Measurements from ENCODE around the gene MTA1.

The MTA1 gene

DNA sequence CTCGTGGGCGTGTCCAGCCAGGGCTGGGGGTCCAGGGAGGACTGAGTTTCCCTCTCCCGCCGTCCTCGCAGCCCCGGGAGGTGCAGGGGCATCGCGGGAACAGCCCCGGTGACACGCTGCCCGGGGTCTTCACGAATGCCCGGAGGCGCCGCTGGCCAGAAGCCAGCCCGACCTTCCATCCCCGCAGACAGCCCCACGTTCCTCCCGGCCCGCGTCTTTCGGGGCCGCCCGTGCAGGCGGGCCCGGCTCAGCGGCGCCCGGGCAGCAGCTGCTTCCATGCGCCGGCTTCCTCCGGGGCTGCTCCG, 70.6 kb downstream of the MTA1 start:
- FAIRE-seq: no peak

DNA sequence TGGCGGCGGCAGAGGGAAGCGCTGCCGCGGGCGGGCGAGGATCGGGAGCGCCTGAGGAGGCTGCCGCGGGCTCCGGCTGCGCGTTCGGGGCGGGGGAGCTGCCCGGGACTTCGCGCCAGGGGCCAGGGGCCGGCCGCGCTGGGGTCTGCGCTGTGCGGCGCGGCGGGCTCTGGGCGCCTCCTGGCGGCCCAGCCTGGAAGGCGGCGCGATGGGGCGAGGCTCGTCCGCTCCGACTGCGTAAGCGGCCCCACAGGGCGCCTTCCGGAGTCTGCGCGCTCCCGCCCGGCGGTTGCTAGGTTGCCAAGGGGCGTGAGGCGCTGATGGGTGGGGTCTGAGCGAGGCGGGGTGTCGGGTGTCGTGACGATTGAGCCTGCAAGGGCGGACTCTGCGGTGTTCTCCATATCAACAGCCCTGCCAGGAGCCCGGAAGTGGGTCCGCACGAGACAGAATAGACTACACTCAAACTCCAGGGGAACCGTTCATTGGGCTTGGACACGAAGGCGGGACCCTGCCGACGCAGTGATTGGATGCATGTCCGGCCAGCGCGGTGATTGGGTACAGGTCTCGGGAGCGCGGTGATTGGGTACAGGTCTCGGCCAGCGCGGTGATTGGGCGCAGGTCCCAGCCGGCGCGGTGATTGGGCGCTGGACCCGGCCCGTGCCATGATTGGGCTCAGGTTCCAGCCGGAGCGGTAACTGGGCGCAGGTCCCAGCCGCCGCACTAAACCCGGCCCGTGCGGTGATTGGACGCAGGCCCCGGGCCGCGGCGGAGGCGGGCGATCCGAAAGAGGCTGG, 71.1 kb downstream of the MTA1 start, which contains the start of gene TEDC1:
Gene TEDC1, plus strand, starts transcription at position 675 of the 794 bp plus-strand sequence. CDS start 130 bp downstream, outside the sequence.
- FAIRE-seq: peak; percentile 98

DNA sequence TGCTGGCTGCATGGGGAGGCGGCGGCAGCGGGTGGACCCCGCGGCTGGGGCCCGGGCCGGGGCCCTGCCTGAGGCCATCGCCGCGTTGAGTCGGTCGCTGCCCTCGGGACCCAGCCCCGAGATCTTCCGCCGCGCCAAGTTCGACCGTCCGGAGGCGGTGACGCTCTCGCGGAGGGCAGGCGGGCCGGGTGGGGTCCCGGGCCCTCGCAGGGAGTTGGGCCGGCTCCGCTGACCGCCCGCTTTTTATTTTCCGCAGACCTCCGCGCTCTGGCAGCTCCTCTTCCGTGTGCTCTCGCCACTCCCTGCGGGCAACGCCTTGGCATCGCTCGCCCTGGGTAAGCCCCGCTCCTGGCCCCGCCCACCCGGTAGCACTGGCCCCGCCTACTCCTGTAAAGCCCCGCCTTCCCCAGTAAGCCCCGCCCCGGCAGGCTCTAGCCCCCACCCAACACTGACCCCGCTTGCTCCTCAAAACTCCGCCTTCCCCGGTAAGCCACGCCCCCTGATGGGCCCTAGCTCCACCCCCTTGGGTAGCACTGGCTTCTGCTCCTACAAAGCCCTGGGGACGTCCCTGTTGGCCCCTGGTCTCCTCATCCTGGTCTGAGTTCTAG, 71.8 kb downstream of the MTA1 start:
- FAIRE-seq: no peak

DNA sequence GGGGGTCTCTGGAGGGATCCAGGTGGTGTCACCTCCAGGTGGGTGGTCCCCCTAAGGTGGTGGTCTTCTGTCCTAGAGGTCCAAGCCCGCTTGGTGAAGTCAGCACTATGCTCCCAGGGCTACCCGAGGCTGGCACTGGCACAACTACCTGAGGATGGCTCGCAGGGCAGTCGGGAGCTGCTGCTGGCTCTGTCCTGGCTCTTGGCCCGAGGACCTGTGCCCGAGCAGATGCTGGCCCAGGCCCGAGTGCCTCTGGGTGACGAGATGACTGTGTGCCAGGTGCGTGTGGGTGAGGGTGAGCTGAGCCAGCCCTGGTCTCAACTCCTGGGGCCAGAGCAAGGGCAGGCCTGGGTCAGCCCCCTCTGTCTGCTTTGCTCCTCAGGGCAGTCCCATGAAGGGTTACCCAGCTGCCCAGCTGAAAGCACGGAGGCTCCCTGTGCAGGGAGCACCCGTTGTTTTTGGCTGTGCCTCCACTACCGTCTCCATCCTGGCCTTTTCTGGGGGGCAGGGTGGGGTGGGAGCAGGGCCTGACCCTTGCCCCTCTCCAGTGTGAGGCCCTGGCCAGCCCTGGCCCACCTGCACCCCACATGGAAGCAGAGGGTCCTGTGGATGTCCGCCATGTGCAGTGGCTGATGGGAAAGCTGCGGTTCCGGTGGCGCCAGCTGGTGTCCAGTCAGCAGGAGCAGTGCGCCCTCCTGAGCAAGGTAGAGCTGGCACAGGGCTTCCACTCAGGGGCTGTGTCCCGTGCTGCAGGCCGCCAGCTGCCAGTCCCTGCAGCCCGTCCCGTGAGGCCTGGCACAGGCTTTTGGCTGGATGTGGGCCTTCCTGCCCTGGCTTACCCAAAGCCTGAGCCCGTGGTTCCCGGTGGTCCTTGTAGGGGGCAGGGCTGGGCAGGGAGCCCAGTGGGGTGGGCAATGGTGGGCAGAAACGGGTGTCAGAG, 72.7 kb downstream of the MTA1 start:
- FAIRE-seq: no peak

DNA sequence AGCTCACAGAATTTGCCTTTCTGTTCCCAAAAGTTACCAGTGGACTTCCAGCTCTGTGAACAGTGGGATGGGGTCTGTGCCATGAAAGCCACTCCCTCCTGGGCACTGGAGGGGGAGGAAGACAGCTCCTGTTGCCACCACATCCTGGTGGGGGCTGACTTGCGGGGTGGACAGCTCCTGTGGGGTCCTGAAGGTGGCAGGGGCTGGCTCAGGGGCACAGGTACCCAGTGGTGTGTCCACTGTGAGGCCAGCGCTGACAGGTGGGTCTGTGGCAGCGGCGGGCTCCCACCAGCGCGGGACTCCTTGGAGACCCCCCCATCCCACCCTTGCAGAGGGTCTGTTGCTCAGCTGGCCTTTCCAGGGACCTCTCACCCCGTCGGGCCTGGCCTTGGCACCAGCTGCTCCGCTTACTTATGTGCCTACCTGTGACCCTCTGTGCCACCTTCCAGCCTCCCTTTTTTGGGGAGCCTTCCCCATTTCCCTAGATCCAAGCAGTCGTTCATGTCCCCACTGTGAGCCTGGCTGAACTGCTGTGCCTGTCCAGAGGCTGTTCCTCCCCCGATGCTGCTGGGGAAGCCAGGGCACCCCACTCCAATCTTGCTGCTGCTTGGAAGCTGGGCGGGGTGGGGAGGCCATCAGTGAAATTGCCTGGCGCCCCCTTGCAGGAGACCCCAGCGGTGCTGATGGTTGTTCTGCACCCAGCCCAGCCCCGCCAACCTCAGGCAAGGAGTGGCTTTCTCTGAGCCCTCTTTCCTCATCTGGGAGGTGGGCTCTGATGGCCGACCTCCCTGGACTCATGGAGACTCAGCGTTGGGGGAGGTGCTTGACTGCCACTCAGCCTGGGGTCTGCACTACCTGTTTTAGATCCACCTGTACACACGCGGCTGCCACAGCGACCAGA, 73.6 kb downstream of the MTA1 start:
- no peak for FAIRE-seq

DNA sequence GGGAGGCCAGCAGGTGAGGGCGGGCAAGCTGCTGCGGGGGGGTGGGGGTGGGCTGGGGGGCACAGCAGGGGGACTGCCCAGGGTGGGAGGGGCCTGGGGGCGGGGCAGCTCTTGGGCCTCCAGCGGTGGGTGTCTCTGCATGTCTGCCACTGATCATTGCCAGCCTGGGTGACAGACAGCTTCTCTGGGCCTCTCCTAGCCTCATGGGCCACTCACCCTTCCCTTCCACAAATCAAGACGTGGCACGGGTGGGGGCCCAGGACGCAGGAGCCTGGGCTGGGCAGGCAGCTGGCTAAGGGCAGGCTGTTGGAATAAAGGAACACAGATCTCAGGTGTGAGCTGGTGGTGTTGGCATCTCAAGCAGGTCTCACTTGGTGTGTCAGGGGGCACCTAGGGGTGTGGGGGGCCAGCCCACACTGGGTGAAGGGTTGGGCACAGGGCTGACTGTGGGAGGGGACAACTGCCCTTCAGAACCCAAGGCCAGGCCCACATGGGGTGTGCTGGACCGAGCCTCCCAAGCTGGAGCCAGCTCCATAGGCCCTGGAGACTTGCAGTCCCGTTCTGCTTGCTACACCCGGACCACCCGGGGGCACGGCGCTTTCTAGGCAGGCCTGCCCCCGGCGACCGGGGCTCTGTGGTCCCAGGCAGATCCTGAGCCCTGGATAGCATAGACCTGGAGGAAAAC, 74.4 kb downstream of the MTA1 start:
- no peak for FAIRE-seq

DNA sequence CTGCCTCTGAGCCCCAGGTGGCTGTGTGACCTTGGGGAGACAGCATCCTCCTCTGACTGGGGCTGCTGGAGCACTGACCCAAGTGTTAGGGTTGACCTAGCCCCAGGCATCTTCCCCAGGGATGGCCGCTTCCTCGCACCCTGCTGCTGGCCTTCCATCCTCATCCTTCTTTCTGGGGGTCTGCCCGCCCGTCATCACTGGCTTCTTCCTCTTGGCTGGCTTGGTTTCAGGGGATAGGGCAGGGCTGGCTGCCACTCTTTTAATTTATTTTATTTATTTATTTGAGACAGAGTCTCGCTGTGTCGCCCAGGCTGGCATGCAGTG, 74.9 kb downstream of the MTA1 start:
- no peak for FAIRE-seq

DNA sequence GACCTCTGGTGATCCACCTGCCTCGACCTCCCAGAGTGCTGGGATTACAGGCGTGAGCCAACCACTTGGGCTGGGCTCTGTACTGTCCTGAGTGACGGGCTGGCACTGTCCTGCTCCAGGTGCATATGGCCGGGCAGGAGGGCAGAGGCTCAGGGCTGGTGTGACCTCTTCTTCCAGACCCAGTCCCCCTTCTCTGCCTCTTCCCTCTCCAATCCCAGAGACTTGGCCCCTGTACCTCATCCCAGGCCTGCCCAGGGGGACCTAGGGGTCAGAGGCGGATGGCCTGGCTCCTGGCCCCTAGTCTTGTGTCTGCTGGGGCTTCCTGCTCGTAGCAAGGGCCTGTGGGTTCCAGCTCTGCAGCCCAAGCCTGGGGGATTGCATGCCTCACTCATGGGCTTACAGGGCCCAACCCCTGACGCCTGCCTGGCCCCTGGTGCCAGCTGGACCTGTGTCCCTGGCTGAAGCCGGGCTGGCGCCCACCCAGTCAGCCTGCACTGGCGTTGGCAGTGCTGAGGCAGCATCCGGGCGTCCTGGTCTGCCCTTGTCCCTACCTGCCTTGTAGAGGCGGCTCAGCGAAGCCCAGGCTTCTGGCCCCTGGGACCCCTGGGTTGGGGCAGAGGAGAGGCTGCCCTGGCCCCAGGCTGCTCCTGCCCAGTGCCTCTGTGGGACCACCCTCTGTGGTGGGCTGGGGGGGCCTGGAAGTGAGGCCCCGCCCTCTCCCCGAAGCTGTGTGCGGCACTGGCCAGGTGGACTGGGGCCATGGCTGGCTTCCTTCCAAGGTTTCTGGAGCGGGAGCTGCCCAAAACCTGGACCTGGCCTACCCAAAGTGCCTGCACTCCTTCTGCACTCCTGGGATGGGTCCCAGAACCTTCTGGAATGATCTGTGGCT, 75.7 kb downstream of the MTA1 start:
- no peak for FAIRE-seq

DNA sequence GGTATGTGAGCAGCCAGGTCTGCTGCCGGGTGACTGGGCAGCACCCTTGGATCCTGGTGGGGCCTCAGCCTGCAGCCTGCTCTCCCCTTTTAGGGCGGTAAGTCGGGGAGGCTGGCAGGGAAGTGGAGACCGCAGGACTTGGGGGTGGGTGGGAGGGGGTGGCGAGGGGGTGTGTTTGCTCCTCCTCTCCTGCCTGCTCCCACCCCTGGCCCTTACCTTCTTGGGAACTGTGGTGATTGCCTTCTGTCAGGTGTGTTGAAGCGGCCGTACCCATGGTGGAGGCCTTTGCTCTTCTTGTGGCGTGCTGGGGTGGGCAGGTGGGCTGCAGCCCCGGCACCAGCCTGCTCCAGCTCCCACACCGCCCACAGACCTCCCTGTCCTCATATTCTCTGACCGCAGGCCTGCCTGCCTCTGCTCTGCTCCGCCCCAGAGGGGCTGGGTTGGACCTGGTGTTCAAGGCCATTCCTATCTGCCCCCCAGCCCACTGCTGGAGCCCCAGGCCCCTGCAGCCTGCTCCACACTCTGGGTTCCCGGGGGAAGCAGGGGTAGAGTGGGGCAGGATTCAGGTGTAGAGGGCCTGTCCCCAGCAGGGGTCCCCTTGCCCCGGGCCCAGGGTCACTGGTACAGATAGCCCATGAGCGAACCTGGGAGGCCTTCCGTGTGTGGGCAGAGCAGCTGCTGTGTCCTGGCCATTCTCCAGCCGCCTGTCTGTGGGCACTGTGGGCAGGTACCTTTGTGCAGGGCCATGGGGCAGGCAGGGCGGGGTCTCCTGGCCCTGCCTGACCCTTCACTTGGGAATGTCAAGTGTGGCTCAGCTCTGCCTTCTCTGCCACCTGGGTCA, 76.6 kb downstream of the MTA1 start:
- FAIRE-seq: no peak

DNA sequence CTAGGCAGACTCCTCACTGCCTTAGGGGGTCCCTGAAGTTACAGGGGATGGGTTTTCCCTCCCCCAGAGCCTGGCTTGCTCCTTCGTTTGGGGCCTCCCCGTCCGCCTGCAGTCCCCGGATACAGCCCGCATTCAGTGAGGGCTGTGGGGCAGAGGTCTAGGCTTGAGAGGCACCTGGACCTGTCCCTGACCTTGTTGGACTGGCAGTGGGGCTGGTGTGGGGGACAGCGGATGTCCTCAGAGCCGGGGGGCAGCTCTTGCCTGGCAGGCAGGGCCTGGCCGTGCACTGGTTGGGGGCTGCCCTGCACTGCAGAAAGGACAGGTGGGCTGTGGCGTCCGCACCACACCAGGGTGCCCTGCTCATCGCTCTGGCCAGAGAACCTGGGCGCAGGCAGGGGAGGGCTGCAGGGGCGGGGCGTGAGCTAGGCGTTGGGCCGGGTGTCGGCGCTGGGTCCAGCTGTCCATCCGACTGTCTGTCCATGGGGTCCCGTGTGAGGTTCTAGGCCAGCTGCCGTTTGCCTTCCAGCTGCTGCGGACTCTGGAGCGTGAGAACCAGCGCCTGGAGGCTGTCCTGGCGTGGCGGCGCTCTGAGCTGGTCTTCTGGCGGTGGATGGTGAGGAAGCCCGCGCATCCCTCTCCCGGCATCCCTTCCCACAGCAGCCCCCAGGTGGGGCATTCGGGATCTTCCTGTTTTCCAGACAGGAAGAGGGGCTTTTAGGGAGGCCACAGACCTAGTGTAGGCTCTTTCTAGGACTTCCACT, 77.4 kb downstream of the MTA1 start:
- FAIRE-seq: no peak

DNA sequence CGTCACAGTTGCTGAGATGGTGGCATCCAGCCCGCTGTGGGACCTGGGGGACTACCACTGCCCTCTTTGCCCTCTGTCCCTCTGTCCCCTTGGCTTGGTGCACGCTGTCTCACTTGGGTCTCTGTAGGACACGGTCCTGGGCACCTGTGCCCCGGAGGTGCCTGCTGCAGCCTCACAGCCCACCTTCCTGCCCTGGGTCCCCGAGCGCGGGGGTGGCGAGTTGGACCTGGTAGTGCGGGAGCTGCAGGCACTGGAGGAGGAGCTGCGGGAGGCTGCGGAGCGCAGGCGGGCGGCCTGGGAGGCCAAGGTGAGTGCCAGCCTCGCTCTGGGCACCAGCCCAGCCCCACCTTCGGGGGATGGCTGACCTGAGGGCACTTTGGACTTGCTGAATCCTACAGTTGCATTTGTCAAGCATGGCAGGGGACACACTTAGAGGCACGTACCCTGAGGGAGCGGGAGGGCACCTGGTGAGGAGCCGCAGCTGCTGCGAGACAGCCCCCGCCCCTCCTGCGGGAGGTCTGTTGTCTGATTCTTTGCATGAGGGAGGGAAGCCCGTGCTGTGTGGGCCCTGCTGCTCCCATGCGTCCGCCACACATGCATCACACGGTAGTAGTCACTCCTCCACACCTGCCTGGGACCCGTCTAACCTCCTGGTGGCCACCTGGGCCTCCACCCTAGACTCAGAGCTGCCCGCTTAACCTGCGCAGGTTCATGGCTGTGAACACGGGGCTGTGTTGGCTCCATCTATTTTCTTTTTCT, 78.2 kb downstream of the MTA1 start:
- no peak for FAIRE-seq

DNA sequence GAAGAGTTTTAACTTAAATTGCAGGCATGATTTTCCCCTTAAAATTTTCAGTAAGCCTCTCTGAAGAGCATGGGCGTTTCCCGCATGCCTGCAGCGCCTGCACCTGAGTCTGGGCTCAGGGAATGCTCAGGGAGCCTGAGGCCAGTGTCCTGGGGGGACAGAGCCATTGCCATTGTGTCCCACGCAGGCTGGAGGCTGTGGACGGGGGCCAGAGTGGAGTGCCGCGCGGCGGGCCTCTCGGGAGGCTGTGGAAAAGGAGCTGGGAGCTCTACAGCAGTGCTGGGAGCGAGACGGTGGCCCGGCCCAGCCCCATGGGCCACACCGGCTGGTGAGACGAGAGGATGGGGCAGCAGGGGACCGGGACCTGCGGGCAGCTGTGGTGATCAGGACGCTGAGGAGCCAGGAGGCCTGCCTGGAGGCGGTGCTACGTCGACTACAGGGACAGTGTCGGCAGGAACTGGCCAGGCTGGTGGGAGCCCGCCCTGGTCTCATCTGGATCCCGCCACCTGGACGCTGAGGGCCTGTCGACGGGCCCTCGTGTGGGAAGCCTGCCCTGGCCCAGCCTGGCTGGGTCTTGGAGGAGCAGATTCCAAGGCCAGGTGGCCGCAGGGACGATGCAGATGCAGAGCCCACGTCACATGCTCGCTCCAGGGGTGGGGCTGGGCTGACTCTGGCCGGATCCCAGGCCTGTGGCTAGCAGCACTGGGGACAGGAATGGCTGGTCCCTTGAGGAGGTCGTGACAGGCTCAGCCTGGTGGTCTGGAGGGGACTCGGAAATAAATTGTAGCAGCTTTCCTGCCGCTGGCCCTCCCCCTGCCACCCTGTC, 79.0 kb downstream of the MTA1 start:
- FAIRE-seq: no peak

DNA sequence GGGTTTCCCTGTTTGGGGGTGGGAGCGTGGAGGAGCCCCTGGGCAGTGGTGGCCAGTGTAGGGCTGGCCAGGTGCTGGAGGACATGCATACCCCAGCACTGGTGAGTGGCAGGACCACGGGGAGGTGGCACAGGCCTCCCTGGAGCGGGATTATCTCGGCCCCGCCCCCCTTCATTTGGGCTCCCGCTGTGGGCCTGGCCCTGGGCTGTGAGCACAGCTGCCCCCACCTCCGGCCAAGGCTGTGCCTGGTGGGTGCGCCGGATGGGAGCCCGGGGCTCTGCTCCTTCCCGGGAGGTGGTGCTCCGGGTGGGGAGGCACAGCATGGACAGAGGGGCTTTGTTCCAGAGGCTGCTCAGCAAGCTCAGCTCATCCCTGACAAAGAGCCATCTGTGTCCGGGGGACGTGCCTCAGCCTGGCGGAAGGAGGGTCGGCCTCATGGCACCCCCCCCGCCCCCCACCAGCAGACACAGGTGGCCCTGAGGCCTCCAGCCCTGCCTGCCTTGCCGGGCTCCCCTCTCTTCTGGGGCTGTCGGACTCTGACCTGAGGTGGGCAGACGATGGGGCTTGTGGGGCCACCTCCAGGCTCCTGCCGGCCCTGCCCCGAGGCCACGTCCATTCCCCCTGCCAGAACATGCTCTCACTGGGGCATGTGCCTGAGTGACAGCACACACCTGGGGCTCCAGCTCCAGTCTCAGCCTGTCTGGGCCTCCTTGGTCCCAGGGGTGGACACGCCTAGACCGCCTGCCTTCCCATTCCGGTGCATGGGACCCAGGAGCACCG, 79.8 kb downstream of the MTA1 start:
- FAIRE-seq: no peak

DNA sequence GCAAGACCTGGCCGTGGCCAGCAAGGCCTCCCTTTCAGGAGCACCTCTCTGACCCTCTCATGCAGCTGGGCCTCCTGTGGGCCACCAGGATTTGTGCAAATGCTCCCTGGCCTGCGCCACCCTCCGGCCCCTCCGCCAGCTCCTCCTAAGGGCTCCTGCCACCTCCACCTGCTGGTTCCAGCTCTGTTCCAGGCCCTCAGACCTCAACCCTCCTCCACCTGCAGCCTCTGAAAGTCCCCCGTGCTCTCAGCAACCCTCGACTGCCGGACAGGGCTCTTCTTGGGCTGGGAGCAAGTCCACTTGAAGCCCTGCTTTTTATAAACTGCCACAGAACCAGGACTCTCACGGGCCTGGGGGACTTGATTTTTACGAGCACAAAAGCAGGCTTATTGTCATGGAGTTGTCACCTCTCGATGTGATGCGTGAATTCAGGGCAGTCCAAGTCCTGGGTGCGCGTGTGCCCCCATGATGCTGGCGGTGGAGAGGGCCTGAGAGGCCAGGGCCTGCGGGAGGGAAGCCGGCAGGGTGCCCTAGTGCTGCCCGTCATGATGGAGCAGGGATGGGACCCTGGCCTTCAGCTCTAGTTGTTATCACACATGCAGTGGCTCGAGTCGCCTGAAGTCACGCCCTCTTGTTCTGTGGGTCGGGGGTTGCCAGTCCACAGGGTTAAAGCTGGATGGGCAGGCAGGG, 80.6 kb downstream of the MTA1 start:
- no peak for FAIRE-seq

DNA sequence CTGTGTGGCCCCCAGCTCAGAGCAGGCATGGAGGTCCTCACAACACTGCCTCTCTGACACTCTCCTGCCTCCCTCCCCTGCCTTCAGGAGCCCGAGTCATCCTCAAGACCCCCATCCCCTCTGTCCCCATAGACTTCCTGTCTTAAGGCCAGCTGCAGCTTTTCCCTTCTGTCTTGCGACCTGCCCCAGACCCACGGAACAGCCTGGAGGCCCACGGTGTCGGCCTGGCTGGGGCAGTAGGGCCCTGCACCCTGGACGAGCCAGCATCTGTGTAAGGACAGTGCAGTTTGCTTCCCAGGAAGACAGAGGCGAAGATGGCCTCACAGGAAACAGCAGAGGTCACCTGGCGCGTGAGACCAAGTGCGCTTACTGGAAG, 81.1 kb downstream of the MTA1 start:
- FAIRE-seq: no peak

Data from TTC549 (cell line).